GM10266 (cell line): ENCODE measurements around the gene CADM3.
A peak's percentile ranks its signal among the peaks of the same experiment; 100 is the strongest.

Experiments
- DNase-seq: peaks from one replicate; pipeline ENCODE4 v3.0.0; 2012; ENCODE audit errors: extremely low spot score
- TF ChIP-seq, protein P1 (sequence below): IDR thresholded peaks from 2 replicates; pipeline ENCODE4 v1.5.1; 2012; ENCODE audit warnings: mild to moderate bottlenecking, low read depth; ENCODE audit not compliant: control insufficient read depth, insufficient read depth; ENCODE audit errors: missing control alignments

Gene CADM3

DNA sequence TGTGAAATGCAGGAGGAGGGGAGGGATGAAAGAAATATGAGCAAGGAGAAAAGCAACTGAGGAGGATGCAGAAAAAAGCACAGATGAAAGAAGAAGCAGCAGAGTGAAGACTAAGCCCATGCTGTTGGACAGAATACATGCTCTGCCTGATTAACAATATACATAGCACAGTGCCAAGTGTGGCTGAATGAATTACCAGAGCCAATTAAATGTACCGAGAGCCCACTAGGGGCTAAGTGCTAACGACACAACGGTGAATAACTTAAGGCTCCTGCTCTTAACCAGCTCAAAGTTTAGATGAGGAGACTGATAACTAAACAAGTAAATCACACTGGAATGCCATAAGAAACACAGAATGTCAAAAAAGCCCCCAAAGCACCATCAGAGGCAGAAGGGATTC, 15.6 kb downstream of the CADM3 start:
- TF ChIP-seq, protein P1, sequence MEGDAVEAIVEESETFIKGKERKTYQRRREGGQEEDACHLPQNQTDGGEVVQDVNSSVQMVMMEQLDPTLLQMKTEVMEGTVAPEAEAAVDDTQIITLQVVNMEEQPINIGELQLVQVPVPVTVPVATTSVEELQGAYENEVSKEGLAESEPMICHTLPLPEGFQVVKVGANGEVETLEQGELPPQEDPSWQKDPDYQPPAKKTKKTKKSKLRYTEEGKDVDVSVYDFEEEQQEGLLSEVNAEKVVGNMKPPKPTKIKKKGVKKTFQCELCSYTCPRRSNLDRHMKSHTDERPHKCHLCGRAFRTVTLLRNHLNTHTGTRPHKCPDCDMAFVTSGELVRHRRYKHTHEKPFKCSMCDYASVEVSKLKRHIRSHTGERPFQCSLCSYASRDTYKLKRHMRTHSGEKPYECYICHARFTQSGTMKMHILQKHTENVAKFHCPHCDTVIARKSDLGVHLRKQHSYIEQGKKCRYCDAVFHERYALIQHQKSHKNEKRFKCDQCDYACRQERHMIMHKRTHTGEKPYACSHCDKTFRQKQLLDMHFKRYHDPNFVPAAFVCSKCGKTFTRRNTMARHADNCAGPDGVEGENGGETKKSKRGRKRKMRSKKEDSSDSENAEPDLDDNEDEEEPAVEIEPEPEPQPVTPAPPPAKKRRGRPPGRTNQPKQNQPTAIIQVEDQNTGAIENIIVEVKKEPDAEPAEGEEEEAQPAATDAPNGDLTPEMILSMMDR: no peak
- no peak for DNase-seq

DNA sequence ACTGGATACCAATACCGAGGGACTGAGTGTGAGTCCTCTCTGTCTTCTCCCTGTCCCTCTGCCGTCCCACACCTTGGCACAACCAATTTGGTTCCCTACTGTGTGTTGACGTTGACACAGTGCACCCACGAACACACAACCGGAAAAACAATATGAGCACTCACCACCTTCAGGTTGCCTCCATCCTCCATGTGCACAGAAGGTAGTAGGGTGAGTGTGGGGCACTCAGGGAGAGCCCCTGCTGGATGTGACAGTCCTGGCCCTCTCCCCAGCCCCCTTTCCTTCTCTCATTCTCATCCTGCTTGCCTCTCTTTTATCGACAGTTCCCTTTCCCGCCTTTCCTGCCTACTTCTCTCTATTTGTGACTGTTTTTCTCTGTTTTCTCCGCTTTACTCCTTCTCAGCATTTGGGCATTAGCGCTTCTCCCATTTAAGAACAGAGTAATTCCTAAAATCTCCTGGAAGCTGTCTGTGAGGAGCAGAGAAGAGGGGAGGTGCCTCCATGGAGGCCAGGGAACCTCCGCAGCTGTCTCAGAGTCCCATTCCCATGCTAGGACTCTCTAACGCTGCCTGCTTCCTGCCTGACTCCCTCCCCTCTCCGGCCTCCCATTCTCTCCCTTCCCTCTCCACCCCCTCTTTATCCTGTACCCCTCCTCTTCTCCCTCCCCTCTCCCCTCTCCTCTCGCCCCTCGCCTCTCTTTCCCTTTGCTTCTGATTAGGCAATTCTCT, 16.4 kb downstream of the CADM3 start:
- TF ChIP-seq, protein P1: no peak
- DNase-seq: no peak

DNA sequence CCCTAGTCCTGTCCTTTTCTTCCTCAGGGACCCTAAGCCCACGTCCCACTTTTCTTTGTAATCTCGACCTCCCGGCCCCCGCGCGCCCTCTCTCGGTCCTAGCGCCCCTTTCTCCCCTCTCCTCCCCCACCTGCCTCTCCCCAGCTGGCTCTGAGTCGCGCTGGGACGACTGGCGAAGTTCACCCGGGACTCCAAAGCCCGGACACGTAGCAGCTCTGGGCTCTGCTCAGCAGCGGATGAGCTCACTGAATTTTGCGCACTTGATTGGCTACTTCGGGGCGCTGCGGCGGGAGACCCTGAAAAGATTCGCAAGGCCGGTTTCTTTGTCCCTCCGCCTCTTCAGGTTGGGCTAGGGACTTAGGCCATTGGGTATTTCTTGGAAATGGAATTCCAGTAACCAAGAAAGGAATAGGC, 17.0 kb downstream of the CADM3 start:
- TF ChIP-seq, protein P1: no peak
- peak; percentile 74 for DNase-seq

DNA sequence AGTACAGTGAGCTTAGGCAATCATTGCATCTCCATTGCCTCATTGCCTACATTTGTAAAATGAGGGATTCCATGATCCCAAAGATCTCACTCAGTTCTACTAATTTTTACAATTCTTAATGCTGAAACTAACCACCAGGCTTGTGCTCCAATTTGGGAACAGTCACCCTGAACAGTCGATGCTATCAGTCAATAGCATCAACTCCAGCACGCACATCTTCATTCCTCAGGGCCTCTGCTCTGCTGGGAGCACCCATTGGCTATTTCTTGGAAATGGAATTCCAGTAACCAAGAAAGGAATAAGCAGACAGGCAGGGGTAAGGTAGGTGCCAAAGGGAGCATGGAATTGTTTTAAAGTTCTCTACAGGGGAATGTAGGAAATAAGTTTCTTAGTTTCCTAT, 19.0 kb downstream of the CADM3 start:
- TF ChIP-seq, protein P1: no peak
- no peak for DNase-seq

DNA sequence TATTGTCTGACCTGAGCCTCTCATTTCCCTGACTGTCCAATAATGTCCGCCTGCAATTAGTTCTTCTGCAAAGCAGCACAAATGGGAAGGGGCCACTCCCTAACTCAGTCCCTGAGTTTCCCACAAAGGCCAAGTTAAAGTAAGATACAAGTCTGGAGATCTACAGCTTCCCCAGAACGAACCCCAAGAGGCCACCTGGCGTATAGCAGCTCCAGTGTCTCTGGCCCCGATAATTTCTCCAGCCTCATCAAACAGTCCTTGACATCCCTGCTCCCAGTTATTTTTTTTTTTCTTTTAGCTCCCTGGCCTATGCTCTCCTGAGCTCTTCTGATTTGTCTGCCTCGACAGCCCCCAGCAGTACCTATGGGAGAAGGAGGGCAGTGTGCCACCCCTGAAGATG, 25.1 kb downstream of the CADM3 start:
- DNase-seq: no peak
- TF ChIP-seq, protein P1: peak; percentile 16

DNA sequence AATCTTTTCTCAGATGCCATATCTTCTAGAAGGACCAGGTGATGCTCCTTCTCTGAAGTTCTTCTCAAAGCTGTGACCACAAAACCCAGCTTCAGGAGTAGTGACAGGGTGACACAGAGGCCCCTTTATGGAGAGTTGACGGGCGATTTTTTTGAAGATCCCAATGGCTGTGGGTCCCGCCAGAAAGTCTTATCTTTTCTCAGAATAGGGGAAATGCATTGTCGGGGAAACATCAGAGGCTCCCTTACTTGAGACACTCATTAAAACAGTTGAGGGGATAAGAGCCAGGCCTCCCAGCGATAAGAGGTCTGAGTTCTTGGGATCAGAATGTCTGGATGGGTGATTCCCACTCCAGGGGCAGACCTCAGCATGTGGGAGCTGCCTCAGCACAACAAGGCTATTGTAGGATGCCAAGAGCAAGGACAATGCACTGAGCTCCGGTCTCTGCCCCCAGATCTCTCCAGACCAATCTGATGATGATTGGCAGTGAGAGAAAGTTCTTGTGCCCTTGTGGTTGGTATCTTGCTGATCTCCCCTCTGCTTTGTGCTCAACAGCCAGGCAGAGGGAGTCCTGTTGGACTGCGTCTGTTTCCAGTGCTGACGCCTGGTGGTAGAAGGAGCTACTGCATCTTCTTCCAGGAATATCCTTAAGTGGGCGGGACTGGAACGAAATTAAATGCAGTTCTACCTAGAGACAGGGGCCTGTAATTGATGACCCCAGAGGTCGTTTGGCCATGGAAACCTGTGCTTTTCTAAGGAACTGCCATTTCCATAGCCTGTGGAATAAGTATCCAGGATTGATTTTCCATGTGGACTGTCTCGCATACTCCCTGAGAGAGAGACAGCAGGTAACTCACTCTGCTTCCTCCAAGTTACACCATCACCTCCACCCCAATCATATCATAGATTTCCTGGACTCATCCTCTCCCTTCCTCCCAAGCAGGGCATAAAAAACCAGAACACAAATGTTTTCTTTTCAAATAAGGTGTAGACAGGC, 26.4 kb downstream of the CADM3 start:
- TF ChIP-seq, protein P1: peak; percentile 80

More for the DNA sequence above, 26.4 kb downstream of the CADM3 start:
- peak; percentile 55 for DNase-seq
